HL-60 (cell line): Measurements from ENCODE around the gene SOCS3.

ENCODE experiments used
- DNase-seq, 2 experiments: peaks; one replicate each; pipeline ENCODE4 v3.0.0-alpha.2; 2010 to 2020; ENCODE audit warnings: low read depth in 1 of 2, low spot score in 1 of 2
- H3K27ac ChIP-seq: fragments of 250-450 bp; sonication (Bioruptor Pico); replicated peaks from 2 replicates; pipeline ENCODE4 v1.5.1; 2020; ENCODE audit warnings: mild to moderate bottlenecking, moderate library complexity
- H3K27me3 ChIP-seq: fragments of 250-450 bp; sonication (Bioruptor Pico); 2 replicates; pipeline ENCODE4 v1.5.1; 2021; ENCODE audit warnings: mild to moderate bottlenecking, moderate library complexity; ENCODE audit not compliant: insufficient read depth, poor library complexity, severe bottlenecking
- H3K4me3 ChIP-seq: replicated peaks from 2 replicates; pipeline ENCODE4 v1.5.1; 2011; ENCODE audit warnings: mild to moderate bottlenecking, control low read depth, low read length; ENCODE audit not compliant: insufficient read depth
- CTCF ChIP-seq: IDR thresholded peaks from one replicate; pipeline ENCODE4 v1.5.1; 2011; ENCODE audit warnings: low read length, control low read depth, inconsistent platforms; ENCODE audit not compliant: insufficient read depth
- GABPA ChIP-seq: IDR thresholded peaks from 2 replicates; pipeline ENCODE4 v1.6.1; 2012; ENCODE audit warnings: low read depth
- POLR2AphosphoS5 ChIP-seq: IDR thresholded peaks from 2 replicates; pipeline ENCODE4 v1.6.1; 2012; ENCODE audit warnings: low read depth
- SPI1 ChIP-seq: IDR thresholded peaks from 2 replicates; pipeline ENCODE4 v1.6.1; 2012; ENCODE audit warnings: low read depth, mild to moderate bottlenecking, borderline replicate concordance
- TF ChIP-seq, protein P1 (sequence below): IDR thresholded peaks from 2 replicates; pipeline ENCODE4 v1.6.1; 2012; ENCODE audit warnings: low read depth; ENCODE audit not compliant: insufficient replicate concordance

The SOCS3 gene

DNA sequence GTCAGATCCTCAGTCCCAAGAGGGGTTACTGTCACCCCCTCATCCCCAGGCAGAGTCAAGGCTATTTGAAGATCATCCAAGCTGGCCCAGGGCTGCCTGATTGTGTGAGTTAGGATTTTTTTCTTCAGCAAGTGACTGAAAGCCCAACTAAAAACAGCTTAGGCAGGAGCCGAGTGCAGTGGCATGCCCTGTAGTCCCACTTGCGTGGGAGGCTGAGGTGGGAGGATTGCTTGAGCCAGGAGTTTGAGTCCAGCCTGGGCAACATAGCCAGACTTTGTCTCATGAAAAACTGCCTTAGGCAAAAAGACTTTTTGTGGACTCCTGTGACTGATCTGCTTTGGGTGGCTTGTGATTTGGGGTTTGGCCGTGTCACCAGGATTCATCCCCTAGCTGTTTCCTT lies 38.5 kb upstream of the SOCS3 start:
- Histone ChIP-seq H3K4me3 (no peak overlapping the region), H3K27me3 (no peaks in the 10 kb centered on the region), H3K27ac (no peak overlapping the region)
- DNase-seq = no peak
- TF ChIP-seq CTCF (no peak), GABPA (no peak), SPI1 (no peak), POLR2AphosphoS5 (no peak)
- TF ChIP-seq, protein P1, sequence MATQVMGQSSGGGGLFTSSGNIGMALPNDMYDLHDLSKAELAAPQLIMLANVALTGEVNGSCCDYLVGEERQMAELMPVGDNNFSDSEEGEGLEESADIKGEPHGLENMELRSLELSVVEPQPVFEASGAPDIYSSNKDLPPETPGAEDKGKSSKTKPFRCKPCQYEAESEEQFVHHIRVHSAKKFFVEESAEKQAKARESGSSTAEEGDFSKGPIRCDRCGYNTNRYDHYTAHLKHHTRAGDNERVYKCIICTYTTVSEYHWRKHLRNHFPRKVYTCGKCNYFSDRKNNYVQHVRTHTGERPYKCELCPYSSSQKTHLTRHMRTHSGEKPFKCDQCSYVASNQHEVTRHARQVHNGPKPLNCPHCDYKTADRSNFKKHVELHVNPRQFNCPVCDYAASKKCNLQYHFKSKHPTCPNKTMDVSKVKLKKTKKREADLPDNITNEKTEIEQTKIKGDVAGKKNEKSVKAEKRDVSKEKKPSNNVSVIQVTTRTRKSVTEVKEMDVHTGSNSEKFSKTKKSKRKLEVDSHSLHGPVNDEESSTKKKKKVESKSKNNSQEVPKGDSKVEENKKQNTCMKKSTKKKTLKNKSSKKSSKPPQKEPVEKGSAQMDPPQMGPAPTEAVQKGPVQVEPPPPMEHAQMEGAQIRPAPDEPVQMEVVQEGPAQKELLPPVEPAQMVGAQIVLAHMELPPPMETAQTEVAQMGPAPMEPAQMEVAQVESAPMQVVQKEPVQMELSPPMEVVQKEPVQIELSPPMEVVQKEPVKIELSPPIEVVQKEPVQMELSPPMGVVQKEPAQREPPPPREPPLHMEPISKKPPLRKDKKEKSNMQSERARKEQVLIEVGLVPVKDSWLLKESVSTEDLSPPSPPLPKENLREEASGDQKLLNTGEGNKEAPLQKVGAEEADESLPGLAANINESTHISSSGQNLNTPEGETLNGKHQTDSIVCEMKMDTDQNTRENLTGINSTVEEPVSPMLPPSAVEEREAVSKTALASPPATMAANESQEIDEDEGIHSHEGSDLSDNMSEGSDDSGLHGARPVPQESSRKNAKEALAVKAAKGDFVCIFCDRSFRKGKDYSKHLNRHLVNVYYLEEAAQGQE = no peak

DNA sequence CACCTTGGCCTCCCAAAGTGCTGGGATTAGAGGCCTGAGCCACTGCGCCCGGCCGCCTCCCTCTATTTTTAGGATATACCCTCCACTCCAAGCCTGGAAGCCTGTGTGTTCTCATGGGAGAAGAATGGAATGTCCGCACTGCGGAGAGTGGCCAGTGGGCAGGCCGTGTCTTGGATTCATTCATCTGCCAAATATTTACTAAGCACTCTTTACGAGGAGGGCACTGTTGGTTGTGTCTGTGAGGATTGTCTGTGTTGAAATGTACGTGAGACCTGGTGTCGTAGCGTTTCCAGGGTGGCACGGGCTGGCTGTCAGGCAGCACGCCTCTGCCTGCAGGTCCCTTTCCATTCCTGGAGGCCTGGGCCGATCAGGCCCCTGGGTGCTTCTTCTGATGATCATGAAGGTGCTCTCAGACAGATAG lies 37.8 kb upstream of the SOCS3 start:
- H3K27ac ChIP-seq = no peak overlapping the region
- TF ChIP-seq GABPA (no peak), SPI1 (no peak), POLR2AphosphoS5 (no peak), CTCF (no peak)
- TF ChIP-seq, protein P1 = no peak
- H3K27me3 ChIP-seq = no peaks in the 10 kb centered on the region
- DNase-seq = no peak
- no peak overlapping the region for H3K4me3 ChIP-seq

DNA sequence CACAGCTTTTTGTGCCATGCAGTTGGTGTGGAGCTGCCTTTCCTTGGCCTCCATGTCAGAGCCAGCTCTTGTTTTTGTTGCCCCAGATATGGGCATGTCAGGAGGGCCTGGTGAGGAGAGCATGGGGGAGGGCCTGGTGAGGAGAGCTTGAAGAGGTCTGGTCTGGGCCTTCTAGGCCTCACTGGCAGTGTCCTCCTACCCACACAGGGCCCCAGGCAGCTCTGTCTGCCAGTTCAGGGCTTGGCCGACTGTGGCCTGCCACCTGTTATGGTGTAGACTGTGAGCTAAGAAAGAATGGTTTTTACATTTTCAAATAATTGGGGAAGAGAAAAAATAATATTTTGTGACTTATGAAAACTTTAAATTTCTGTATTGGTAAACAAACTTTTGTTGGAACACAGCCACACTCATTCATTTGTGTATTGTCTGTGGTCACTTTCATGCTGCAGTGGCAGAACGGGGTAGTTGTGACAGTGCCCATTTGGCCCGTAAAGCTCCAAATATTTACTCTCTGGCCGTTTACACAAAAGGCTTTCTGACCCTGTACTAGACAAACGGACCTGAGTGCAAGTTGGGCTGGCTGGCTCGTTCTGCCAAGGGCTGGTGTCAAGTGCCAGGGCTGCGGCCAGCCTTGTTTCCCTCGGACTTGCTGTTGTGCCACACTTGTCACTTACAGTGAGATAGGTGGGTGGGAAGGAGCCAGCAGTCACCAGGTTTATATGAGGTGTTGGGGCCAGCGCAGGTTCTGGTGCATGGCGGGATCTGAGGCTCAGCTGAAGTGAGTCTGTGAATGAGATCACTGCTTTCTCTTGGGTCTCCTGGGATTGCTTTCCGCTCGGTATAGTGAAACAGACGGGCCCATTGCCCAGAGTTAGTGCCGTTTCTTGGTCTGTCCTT lies 36.8 kb upstream of the SOCS3 start:
- H3K4me3 ChIP-seq = no peak overlapping the region
- no peak overlapping the region for H3K27ac ChIP-seq
- H3K27me3 ChIP-seq = no peaks in the 10 kb centered on the region
- TF ChIP-seq SPI1 = no peak
- no peak for TF ChIP-seq POLR2AphosphoS5
- no peak for TF ChIP-seq CTCF
- TF ChIP-seq, protein P1 = no peak
- no peak for TF ChIP-seq GABPA
- DNase-seq = no peak
